Bronchial epithelial cell (primary cell): Measurements from ENCODE around the gene FOXD2. TPM values are rescaled to one million over a fixed set of nuclear protein-coding genes. Genes with fewer than 3 reads are reported as not detected.

Experiments
- DNase-seq: peaks from one replicate; pipeline ENCODE4 v3.0.0-alpha.2; 2010; ENCODE audit warnings: low read depth
- FAIRE-seq: peaks from 2 replicates; lab custom pipeline; 2011; peaks lifted over from hg19 to GRCh38; lab: Jason Lieb, UNC
- H3K27me3 ChIP-seq: 2 replicates; pipeline ENCODE4 v1.5.1; 2011; ENCODE audit warnings: low read length; ENCODE audit not compliant: control insufficient read depth, insufficient read depth
- H3K36me3 ChIP-seq: 2 replicates; pipeline ENCODE4 v1.5.1; 2011; ENCODE audit warnings: low read length; ENCODE audit not compliant: control insufficient read depth, insufficient read depth
- H3K4me3 ChIP-seq: 2 replicates; pipeline ENCODE4 v1.5.1; 2011; ENCODE audit warnings: mild to moderate bottlenecking, low read depth, low read length, control low read depth
- total RNA-seq: library from RNA; depleted of rRNA; stranded (reverse); fragments of >200 nt; gene quantifications from 2 replicates; pipeline ENCODE4 v1.2.1, GENCODE V29; 2014
- TF ChIP-seq, protein P1 (sequence below): IDR thresholded peaks from 2 replicates; pipeline ENCODE4 v1.5.1; 2011; ENCODE audit warnings: mild to moderate bottlenecking, moderate library complexity, low read length, control low read depth, inconsistent platforms; ENCODE audit not compliant: insufficient read depth, severe bottlenecking

Gene FOXD2
- total RNA-seq, 1 donor from 2014 or later = not detected

DNA sequence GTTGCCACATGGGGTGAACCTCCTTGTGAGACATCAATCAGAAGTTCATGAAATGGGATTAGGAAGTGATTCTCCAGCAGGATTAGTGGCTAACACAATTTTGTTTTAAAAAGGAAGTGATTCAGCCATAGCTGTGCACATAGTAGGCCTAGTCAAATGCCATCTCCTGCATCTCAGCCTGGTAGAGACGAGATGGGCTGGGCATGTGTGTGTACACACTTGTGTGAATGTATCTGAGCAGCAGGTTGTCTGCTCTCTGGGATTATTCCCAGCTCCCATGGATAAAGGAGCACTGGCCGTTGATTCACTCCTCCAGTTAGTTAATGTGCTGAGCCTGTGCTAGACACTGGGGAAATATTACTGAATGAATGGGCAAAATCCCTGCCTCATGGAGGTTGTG is 19.7 kb upstream of the FOXD2 start:
- peak; percentile 18 for FAIRE-seq

GRCh38 chr1:47418681-47419325 is 19.0 kb upstream of the FOXD2 start:
- DNase-seq = no peak
- H3K4me3 ChIP-seq = no peak overlapping the region
- FAIRE-seq = no peak
- H3K27me3 ChIP-seq = peaks cover 5% of the 10 kb centered on the region
- TF ChIP-seq, protein P1, sequence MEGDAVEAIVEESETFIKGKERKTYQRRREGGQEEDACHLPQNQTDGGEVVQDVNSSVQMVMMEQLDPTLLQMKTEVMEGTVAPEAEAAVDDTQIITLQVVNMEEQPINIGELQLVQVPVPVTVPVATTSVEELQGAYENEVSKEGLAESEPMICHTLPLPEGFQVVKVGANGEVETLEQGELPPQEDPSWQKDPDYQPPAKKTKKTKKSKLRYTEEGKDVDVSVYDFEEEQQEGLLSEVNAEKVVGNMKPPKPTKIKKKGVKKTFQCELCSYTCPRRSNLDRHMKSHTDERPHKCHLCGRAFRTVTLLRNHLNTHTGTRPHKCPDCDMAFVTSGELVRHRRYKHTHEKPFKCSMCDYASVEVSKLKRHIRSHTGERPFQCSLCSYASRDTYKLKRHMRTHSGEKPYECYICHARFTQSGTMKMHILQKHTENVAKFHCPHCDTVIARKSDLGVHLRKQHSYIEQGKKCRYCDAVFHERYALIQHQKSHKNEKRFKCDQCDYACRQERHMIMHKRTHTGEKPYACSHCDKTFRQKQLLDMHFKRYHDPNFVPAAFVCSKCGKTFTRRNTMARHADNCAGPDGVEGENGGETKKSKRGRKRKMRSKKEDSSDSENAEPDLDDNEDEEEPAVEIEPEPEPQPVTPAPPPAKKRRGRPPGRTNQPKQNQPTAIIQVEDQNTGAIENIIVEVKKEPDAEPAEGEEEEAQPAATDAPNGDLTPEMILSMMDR = no peak
- H3K36me3 ChIP-seq = no peaks in the 10 kb centered on the region

More for the DNA sequence above, 19.7 kb upstream of the FOXD2 start:
- Histone ChIP-seq H3K27me3 (peaks cover 5% of the 10 kb centered on the region), H3K4me3 (no peak overlapping the region), H3K36me3 (no peaks in the 10 kb centered on the region)
- TF ChIP-seq, protein P1 = no peak
- DNase-seq = no peak

- H3K4me3 ChIP-seq = no peak overlapping the region
- no peaks in the 10 kb centered on the region for H3K36me3 ChIP-seq
- no peak for DNase-seq
- TF ChIP-seq, protein P1 = no peak
- FAIRE-seq = no peak
- peaks cover 5% of the 10 kb centered on the region for H3K27me3 ChIP-seq
Observed at GRCh38 chr1:47420547-47420946, 17.3 kb upstream of the FOXD2 start.

GRCh38 chr1:47423872-47424271 is 14.0 kb upstream of the FOXD2 start:
- TF ChIP-seq, protein P1 = no peak
- H3K27me3 ChIP-seq = peaks cover 1% of the 10 kb centered on the region
- no peak overlapping the region for H3K4me3 ChIP-seq
- FAIRE-seq = no peak
- DNase-seq = no peak
- no peaks in the 10 kb centered on the region for H3K36me3 ChIP-seq

- Histone ChIP-seq H3K4me3 (no peak overlapping the region), H3K27me3 (peaks cover 1% of the 10 kb centered on the region), H3K36me3 (no peaks in the 10 kb centered on the region)
- TF ChIP-seq, protein P1 = peak; percentile 74
- FAIRE-seq = no peak
- DNase-seq = peak; percentile 57
Observed at GRCh38 chr1:47424336-47424982, 13.4 kb upstream of the FOXD2 start.
